GM23338 (cell line): ENCODE measurements around the gene NPS. TPM values are rescaled to one million over a fixed set of nuclear protein-coding genes. Genes with fewer than 3 reads are reported as not detected.

Source experiments
- ATAC-seq: fragments of 200-7000 bp; cut with Tn5 transposase; 3 replicates; pipeline ENCODE4 v1.9.1; 2020
- DNase-seq: peaks from one replicate; pipeline ENCODE4 v3.0.0-alpha.2; 2015; ENCODE audit warnings: low spot score
- H2AFZ ChIP-seq: fragments of 200-600 bp; sonication (generic); 2 replicates; pipeline ENCODE4 v1.8.0; 2016; ENCODE audit warnings: antibody characterized with exemption, mild to moderate bottlenecking, moderate library complexity
- H3F3A ChIP-seq: fragments of 200-600 bp; sonication (generic); replicated peaks from 2 replicates; pipeline ENCODE4 v1.8.0; 2017; ENCODE audit warnings: antibody characterized with exemption, mixed run types, low read depth
- H3K27ac ChIP-seq: fragments of 200-600 bp; sonication (generic); 2 replicates; pipeline ENCODE4 v1.6.1; 2016; ENCODE audit warnings: low read depth
- H3K27me3 ChIP-seq: fragments of 200-600 bp; sonication (generic); 2 replicates; pipeline ENCODE4 v1.8.0; 2016; ENCODE audit warnings: mild to moderate bottlenecking, mixed run types, moderate library complexity; ENCODE audit not compliant: insufficient read depth
- H3K36me3 ChIP-seq: fragments of 200-600 bp; sonication (generic); 2 replicates; pipeline ENCODE4 v1.8.0; 2016; ENCODE audit warnings: mild to moderate bottlenecking; ENCODE audit not compliant: insufficient read depth
- H3K4me1 ChIP-seq: fragments of 200-600 bp; sonication (generic); 2 replicates; pipeline ENCODE4 v1.8.0; 2016; ENCODE audit warnings: mild to moderate bottlenecking, moderate library complexity; ENCODE audit not compliant: insufficient read depth
- H3K4me2 ChIP-seq: fragments of 200-600 bp; sonication (generic); 2 replicates; pipeline ENCODE4 v1.7.1; 2017; ENCODE audit warnings: mixed run types
- H3K4me3 ChIP-seq: fragments of 200-600 bp; sonication (generic); 2 replicates; pipeline ENCODE4 v1.6.1; 2016; ENCODE audit warnings: mixed run types
- H3K79me2 ChIP-seq: fragments of 200-600 bp; sonication (generic); replicated peaks from 2 replicates; pipeline ENCODE4 v1.8.0; 2017; ENCODE audit warnings: mild to moderate bottlenecking; ENCODE audit not compliant: insufficient read depth
- H3K9me2 ChIP-seq: fragments of 200-600 bp; sonication (generic); 2 replicates; pipeline ENCODE4 v1.8.0; 2017; ENCODE audit not compliant: insufficient read depth
- H4K20me1 ChIP-seq: fragments of 200-600 bp; sonication (generic); replicated peaks from 2 replicates; pipeline ENCODE4 v1.8.0; 2017; ENCODE audit warnings: mild to moderate bottlenecking; ENCODE audit not compliant: insufficient read depth
- H3K27ac Mint-ChIP-seq: 2 replicates; pipeline ENCODE4 v1.8.0; 2020; ENCODE audit warnings: inconsistent platforms, mild to moderate bottlenecking, moderate library complexity, mixed read lengths
- H3K27me3 Mint-ChIP-seq: 3 replicates; pipeline ENCODE4 v1.8.0; 2022; ENCODE audit warnings: low read depth, mild to moderate bottlenecking, moderate library complexity, mixed read lengths, inconsistent platforms; ENCODE audit not compliant: insufficient read depth, poor library complexity
- H3K36me3 Mint-ChIP-seq: 3 replicates; pipeline ENCODE4 v1.8.0; 2021; ENCODE audit warnings: low read depth, mild to moderate bottlenecking, inconsistent platforms, moderate library complexity, mixed read lengths
- H3K4me1 Mint-ChIP-seq: 3 replicates; pipeline ENCODE4 v1.8.0; 2020; ENCODE audit warnings: mild to moderate bottlenecking, inconsistent platforms, mixed read lengths
- H3K4me3 Mint-ChIP-seq: 3 replicates; pipeline ENCODE4 v1.8.0; 2021; ENCODE audit warnings: moderate library complexity, mild to moderate bottlenecking, inconsistent platforms, mixed read lengths
- H3K9me3 Mint-ChIP-seq: 3 replicates; pipeline ENCODE4 v1.8.0; 2020; ENCODE audit warnings: moderate library complexity, mild to moderate bottlenecking, inconsistent platforms, mixed read lengths
- CREB1 ChIP-seq: fragments of 250-450 bp; sonication (Bioruptor Pico); IDR thresholded peaks from 2 replicates; pipeline ENCODE4 v1.5.0; 2020; ENCODE audit warnings: low read depth, mild to moderate bottlenecking, moderate library complexity
- CTCF ChIP-seq, 2 experiments: fragments of 200-600 bp in 1 of 2; sonication (generic) in 1 of 2; conservative IDR thresholded peaks; 2 replicates each; pipeline versions ENCODE4 v1.5.1 to v1.6.1; 2016 to 2017; ENCODE audit warnings: antibody characterized with exemption in 2 of 2, low read depth in 2 of 2, mild to moderate bottlenecking in 2 of 2, moderate library complexity in 1 of 2
- ETS1 ChIP-seq: IDR thresholded peaks from 2 replicates; pipeline ENCODE4 v1.6.1; 2016; ENCODE audit warnings: antibody characterized with exemption
- EZH2phosphoT487 ChIP-seq: fragments of 200-600 bp; sonication (generic); IDR thresholded peaks from one replicate; pipeline ENCODE4 v1.8.1; 2018; ENCODE audit warnings: antibody characterized with exemption; ENCODE audit not compliant: unreplicated experiment
- JUNB ChIP-seq: IDR thresholded peaks from one replicate; pipeline ENCODE4 v1.6.1; 2016; ENCODE audit warnings: antibody characterized with exemption; ENCODE audit not compliant: unreplicated experiment
- NANOG ChIP-seq: IDR thresholded peaks from 2 replicates; pipeline ENCODE4 v1.6.1; 2016; ENCODE audit warnings: antibody characterized with exemption, borderline replicate concordance
- POLR2AphosphoS5 ChIP-seq: IDR thresholded peaks from 2 replicates; pipeline ENCODE4 v1.6.1; 2016; ENCODE audit warnings: antibody characterized with exemption, low read depth
- REST ChIP-seq: IDR thresholded peaks from one replicate; pipeline ENCODE4 v1.6.1; 2018; ENCODE audit warnings: antibody characterized with exemption; ENCODE audit not compliant: unreplicated experiment
- STAT1 ChIP-seq: IDR thresholded peaks from one replicate; pipeline ENCODE4 v1.6.1; 2016; ENCODE audit warnings: antibody characterized with exemption; ENCODE audit not compliant: unreplicated experiment
- ZNF462 ChIP-seq: fragments of 250-450 bp; sonication (Bioruptor Pico); IDR thresholded peaks from 2 replicates; pipeline ENCODE4 v1.5.0; 2020; ENCODE audit warnings: mild to moderate bottlenecking, moderate library complexity
- polyA plus RNA-seq: library from polyadenylated mRNA; unstranded; fragments of >200 nt; fragmentation: Nextera tagmentation; extraction: Ambion mirVana; gene quantifications from 2 replicates; pipeline ENCODE4 v1.2.1, GENCODE V29; 2016
- total RNA-seq: library from RNA; depleted of rRNA; stranded (reverse); fragments of >200 nt; shearing (Covaris generic); gene quantifications from 2 replicates; pipeline ENCODE4 v1.2.3, GENCODE V29; 2014

The NPS gene
- total and polyA plus RNA-seq, 2 experiments from 2014 or later: not detected

GRCh38 chr10:127585519-127586023 is 36.5 kb downstream of the NPS start (continued):
- TF ChIP-seq REST: no peak
- no peak for TF ChIP-seq POLR2AphosphoS5
- TF ChIP-seq CREB1: no peak
- no peak for TF ChIP-seq CTCF (conservative IDR thresholded peaks at IDR 0.05; ENCODE audit: low read depth in 2 of 2)
- no peak for TF ChIP-seq NANOG
- no peak for TF ChIP-seq STAT1

GRCh38 chr10:127587668-127588365 is 38.7 kb downstream of the NPS start:
- H3K36me3 Mint-ChIP-seq: peaks cover 3% of the 10 kb centered on the region; the same call in 1 of the 3 replicates
- no peak overlapping the region for H3K4me2 ChIP-seq
- H3K27ac Mint-ChIP-seq: no peak overlapping the region
- no peaks in the 10 kb centered on the region for H3K4me1 Mint-ChIP-seq
- no peaks in the 10 kb centered on the region for H3F3A ChIP-seq
- no peaks in the 10 kb centered on the region for H4K20me1 ChIP-seq
- H3K27me3 Mint-ChIP-seq: no peaks in the 10 kb centered on the region
- H3K9me2 ChIP-seq: no peaks in the 10 kb centered on the region
- H3K4me1 ChIP-seq: no peaks in the 10 kb centered on the region
- no peak overlapping the region for H3K27ac ChIP-seq
- no peak overlapping the region for H2AFZ ChIP-seq
- peaks cover 5% of the 10 kb centered on the region; the same call in 1 of the 3 replicates for H3K9me3 Mint-ChIP-seq
- ATAC-seq: no peak
- no peaks in the 10 kb centered on the region for H3K27me3 ChIP-seq
- H3K79me2 ChIP-seq: no peaks in the 10 kb centered on the region
- H3K36me3 ChIP-seq: no peaks in the 10 kb centered on the region
- no peak overlapping the region for H3K4me3 Mint-ChIP-seq
- no peak overlapping the region for H3K4me3 ChIP-seq
- DNase-seq: no peak
- TF ChIP-seq EZH2phosphoT487 (no peak), STAT1 (no peak), JUNB (no peak), CREB1 (no peak), ETS1 (no peak), NANOG (no peak), ZNF462 (no peak)
